IMR-90 (cell line): Measurements from ENCODE around the gene PLA2G4F. TPM values are rescaled to one million over a fixed set of nuclear protein-coding genes. Genes with fewer than 3 reads are reported as not detected.

Experiments
- ATAC-seq: fragments of 200-7000 bp; cut with Tn5 transposase; 2 replicates; pipeline ENCODE4 v1.9.1; 2020; ENCODE audit warnings: low read depth, mild to moderate bottlenecking, moderate library complexity
- BruUV-seq: library from RNA; stranded (reverse); fragments of 400-500 nt; replicated peaks from 2 replicates; lab custom pipeline; 2021; lab: Mats Ljungman, UMichigan
- CTCF ChIA-PET: fragments of 300-600 bp; formaldehyde crosslinking; extraction: SDS; loops from one replicate; lab custom pipeline; 2021; ENCODE audit warnings: antibody characterized with exemption; lab: Yijun Ruan, JAX
- POLR2A ChIA-PET: fragments of 300-600 bp; sonication (Branson Sonifier 250); formaldehyde crosslinking; loops from one replicate; lab custom pipeline; 2022; ENCODE audit warnings: antibody characterized with exemption; ENCODE audit not compliant: unreplicated experiment; lab: Charles Lee
- DNase-seq: peaks from one replicate; pipeline ENCODE4 v3.0.0; 2013
- H2AFZ ChIP-seq: replicated peaks from 2 replicates; pipeline ENCODE3; 2013; ENCODE audit warnings: low read length, mild to moderate bottlenecking; ENCODE audit not compliant: poor library complexity
- H2AK5ac ChIP-seq: 2 replicates; pipeline ENCODE4 v1.6.1; 2013; ENCODE audit warnings: low read depth, low read length, inconsistent platforms
- H2AK9ac ChIP-seq: replicated peaks from 2 replicates; pipeline ENCODE3; 2013; ENCODE audit warnings: mild to moderate bottlenecking, low read depth, low read length, moderate library complexity; ENCODE audit not compliant: poor library complexity
- H2BK120ac ChIP-seq: 2 replicates; pipeline ENCODE4 v1.6.1; 2013; ENCODE audit warnings: low read depth, low read length, inconsistent platforms
- H2BK15ac ChIP-seq: 3 replicates; pipeline ENCODE4 v1.6.1; 2013; ENCODE audit warnings: low read depth, low read length, inconsistent platforms
- H2BK20ac ChIP-seq: 2 replicates; pipeline ENCODE4 v1.6.1; 2013; ENCODE audit warnings: low read depth, mild to moderate bottlenecking, inconsistent platforms, low read length, moderate library complexity
- H2BK5ac ChIP-seq: 2 replicates; pipeline ENCODE4 v1.6.1; 2013; ENCODE audit warnings: mild to moderate bottlenecking, low read depth, low read length, inconsistent platforms; ENCODE audit not compliant: poor library complexity, severe bottlenecking
- H3K14ac ChIP-seq: replicated peaks from 2 replicates; pipeline ENCODE4 v1.6.1; 2013; ENCODE audit warnings: low read depth, low read length, inconsistent platforms
- H3K18ac ChIP-seq: 2 replicates; pipeline ENCODE4 v1.6.1; 2013; ENCODE audit warnings: low read depth, low read length, control low read depth
- H3K23ac ChIP-seq: 2 replicates; pipeline ENCODE4 v1.6.1; 2013; ENCODE audit warnings: low read depth, low read length, inconsistent platforms
- H3K27ac ChIP-seq: 2 replicates; pipeline ENCODE4 v1.5.1; 2013; ENCODE audit warnings: mild to moderate bottlenecking, control low read depth, low read length; ENCODE audit not compliant: insufficient read depth
- H3K27me3 ChIP-seq: 2 replicates; pipeline ENCODE4 v1.6.1; 2013; ENCODE audit warnings: low read length; ENCODE audit not compliant: control insufficient read depth, insufficient read depth
- H3K36me3 ChIP-seq: 2 replicates; pipeline ENCODE4 v1.6.1; 2013; ENCODE audit warnings: low read length, mixed read lengths; ENCODE audit not compliant: control insufficient read depth, insufficient read depth
- H3K4ac ChIP-seq: 2 replicates; pipeline ENCODE4 v1.6.1; 2013; ENCODE audit warnings: low read depth, low read length, inconsistent platforms
- H3K4me1 ChIP-seq: 2 replicates; pipeline ENCODE4 v1.6.1; 2013; ENCODE audit warnings: low read length, mixed read lengths; ENCODE audit not compliant: control insufficient read depth, insufficient read depth
- H3K4me2 ChIP-seq: 2 replicates; pipeline ENCODE4 v1.6.1; 2013; ENCODE audit warnings: low read depth, mild to moderate bottlenecking, control low read depth, low read length, moderate library complexity
- H3K4me3 ChIP-seq: 2 replicates; pipeline ENCODE4 v1.5.1; 2013; ENCODE audit warnings: low read depth, mild to moderate bottlenecking, control low read depth, low read length, moderate library complexity; ENCODE audit not compliant: insufficient read depth
- H3K56ac ChIP-seq: 2 replicates; pipeline ENCODE4 v1.6.1; 2013; ENCODE audit warnings: low read length, inconsistent platforms; ENCODE audit not compliant: insufficient read depth; ENCODE audit errors: extremely low read depth
- H3K79me1 ChIP-seq, 2 experiments: 2 replicates each; pipeline ENCODE4 v1.6.1; 2013; ENCODE audit warnings: low read length in 2 of 2, inconsistent platforms in 1 of 2, low read depth in 1 of 2
- H3K9ac ChIP-seq: 2 replicates; pipeline ENCODE4 v1.6.1; 2013; ENCODE audit warnings: low read depth, low read length, control low read depth
- H3K9me1 ChIP-seq: 2 replicates; pipeline ENCODE4 v1.6.1; 2013; ENCODE audit warnings: low read length, inconsistent platforms; ENCODE audit not compliant: insufficient read depth
- H3K9me3 ChIP-seq: 2 replicates; pipeline ENCODE4 v1.6.1; 2013; ENCODE audit warnings: low read length; ENCODE audit not compliant: control insufficient read depth, insufficient read depth
- H4K20me1 ChIP-seq: 2 replicates; pipeline ENCODE4 v1.6.1; 2013; ENCODE audit warnings: low read length, inconsistent platforms; ENCODE audit not compliant: insufficient read depth
- H4K5ac ChIP-seq: 2 replicates; pipeline ENCODE4 v1.6.1; 2013; ENCODE audit warnings: mild to moderate bottlenecking, low read depth, low read length, control low read depth
- H4K8ac ChIP-seq, 2 experiments: 2 replicates each; pipeline ENCODE4 v1.6.1; 2013; ENCODE audit warnings: low read depth in 2 of 2, low read length in 2 of 2, control low read depth in 1 of 2, inconsistent platforms in 1 of 2
- H4K91ac ChIP-seq: 2 replicates; pipeline ENCODE4 v1.6.1; 2013; ENCODE audit warnings: low read depth, low read length, inconsistent platforms; ENCODE audit not compliant: insufficient read depth
- CEBPB ChIP-seq: IDR thresholded peaks from 2 replicates; pipeline ENCODE4 v1.6.1; 2012; ENCODE audit warnings: low read depth, low read length, improper control_type of control experiment
- WGBS, 2 experiments: methylation state at CpG; one replicate each; pipeline versions ENCODE4 v1.1.5 to v1.1.7; 2013; ENCODE audit warnings: missing lambda C conversion rate in 2 of 2; ENCODE audit not compliant: insufficient read length in 1 of 2; ENCODE audit errors: extremely low coverage in 2 of 2; 5-methylcytosine and 5-hydroxymethylcytosine counted together
- dilution Hi-C: fragments of 300-500 bp; cut with HindIII; formaldehyde crosslinking; loops from one replicate; pipeline ENCODE4 v1.14.3; 2018; ENCODE audit warnings: low sequenced_read_pairs; ENCODE audit not compliant: unreplicated experiment
- in situ Hi-C: fragments of 300-500 bp; cut with MboI; formaldehyde crosslinking; loops from 3 replicates; pipeline ENCODE4 v1.14.3; 2019; ENCODE audit warnings: low sequenced_read_pairs, inconsistent platforms, mixed read lengths
- intact Hi-C: fragments of 100-400 bp; cut with micrococcal nuclease; formaldehyde crosslinking; loops from 2 replicates; pipeline ENCODE4 v1.10.0; 2022
- polyA plus RNA-seq, 3 experiments: library from polyadenylated mRNA; depleted of rRNA; stranded (reverse); fragments of >200 nt; gene quantifications; 2 replicates each; pipeline ENCODE4 v1.2.3, GENCODE V29; 2012; ENCODE audit warnings: low replicate concordance in 1 of 3
- total RNA-seq: library from RNA; depleted of rRNA; stranded (reverse); fragments of >200 nt; gene quantifications from 2 replicates; pipeline ENCODE4 v1.2.3, GENCODE V29; 2012

The PLA2G4F gene
- total and polyA plus RNA-seq, 2 of the 4 experiments (the other 2 are of a cell fraction) = not detected

- ATAC-seq = no peak
Observed at GRCh38 chr15:42182328-42182886, 26.0 kb upstream of the PLA2G4F start.

More at GRCh38 chr15:42182328-42182886, 26.0 kb upstream of the PLA2G4F start:
- H3K56ac ChIP-seq = no peak overlapping the region
- intact Hi-C loops (loop anchor here (5.0 kb wide), 1 partner anchor 35 kb away; no protein-coding TSS in a partner anchor), in situ Hi-C loops (no loop called here), dilution Hi-C loops (no loop called here)
- DNase-seq = no peak
- whole genome bisulfite sequencing, 2 experiments = 87% methylated on average over 2 of the region's 6 CpGs; no CpG with 5 or more reads in 1 of the 2 experiments
- H3K18ac ChIP-seq = no peak overlapping the region
- no peak overlapping the region for H3K4ac ChIP-seq
- TF ChIP-seq CEBPB = no peak
- H3K9me1 ChIP-seq = peaks cover 3% of the 10 kb centered on the region; the same call in 1 of the 2 replicates
- no peak overlapping the region for H4K91ac ChIP-seq
- no peak overlapping the region for H2BK5ac ChIP-seq
- H4K20me1 ChIP-seq = no peaks in the 10 kb centered on the region
- no peaks in the 10 kb centered on the region for H3K9me3 ChIP-seq
- POLR2A ChIA-PET = interaction anchor here (0.6 kb wide), 1 partner anchor 15 kb away, joined by 3 read pairs; no protein-coding TSS in a partner anchor
- no peak overlapping the region for H2BK15ac ChIP-seq
- no peak overlapping the region for H2BK120ac ChIP-seq
- H3K79me1 ChIP-seq = peaks cover 0 to 3% of the 10 kb centered on the region in 2 experiments; a peak in 2 of 4 replicates
- no peaks in the 10 kb centered on the region for H3K27me3 ChIP-seq
- peaks cover 2% of the 10 kb centered on the region; the same call in 1 of the 2 replicates for H3K4me1 ChIP-seq
- no peak overlapping the region for H4K5ac ChIP-seq
- H2AFZ ChIP-seq = no peak overlapping the region
- H3K36me3 ChIP-seq = peaks cover 37% of the 10 kb centered on the region
- H4K8ac ChIP-seq = no peak overlapping the region
- no peak overlapping the region for H2AK9ac ChIP-seq
- no peak overlapping the region for H3K23ac ChIP-seq
- H3K9ac ChIP-seq = no peak overlapping the region
- no TSS peak for BruUV-seq
- H2BK20ac ChIP-seq = no peak overlapping the region
- no peak overlapping the region for H3K4me3 ChIP-seq
- H3K27ac ChIP-seq = no peak overlapping the region
- no peak overlapping the region for H3K4me2 ChIP-seq
- H3K14ac ChIP-seq = no peak overlapping the region
- CTCF ChIA-PET = no interaction called here
- no peak overlapping the region for H2AK5ac ChIP-seq
